Activated CD8-positive, alpha-beta memory T cell treated with anti-CD3 and anti-CD28 coated beads, Interleukin-2, amount 50 U/mL, for 1 hour (primary cell): ENCODE data around the gene SMTNL2.

Experiments
- DNase-seq: peaks from one replicate; pipeline ENCODE4 v3.0.0-alpha.2; 2020; ENCODE audit errors: extremely low read depth

SMTNL2 gene

DNA sequence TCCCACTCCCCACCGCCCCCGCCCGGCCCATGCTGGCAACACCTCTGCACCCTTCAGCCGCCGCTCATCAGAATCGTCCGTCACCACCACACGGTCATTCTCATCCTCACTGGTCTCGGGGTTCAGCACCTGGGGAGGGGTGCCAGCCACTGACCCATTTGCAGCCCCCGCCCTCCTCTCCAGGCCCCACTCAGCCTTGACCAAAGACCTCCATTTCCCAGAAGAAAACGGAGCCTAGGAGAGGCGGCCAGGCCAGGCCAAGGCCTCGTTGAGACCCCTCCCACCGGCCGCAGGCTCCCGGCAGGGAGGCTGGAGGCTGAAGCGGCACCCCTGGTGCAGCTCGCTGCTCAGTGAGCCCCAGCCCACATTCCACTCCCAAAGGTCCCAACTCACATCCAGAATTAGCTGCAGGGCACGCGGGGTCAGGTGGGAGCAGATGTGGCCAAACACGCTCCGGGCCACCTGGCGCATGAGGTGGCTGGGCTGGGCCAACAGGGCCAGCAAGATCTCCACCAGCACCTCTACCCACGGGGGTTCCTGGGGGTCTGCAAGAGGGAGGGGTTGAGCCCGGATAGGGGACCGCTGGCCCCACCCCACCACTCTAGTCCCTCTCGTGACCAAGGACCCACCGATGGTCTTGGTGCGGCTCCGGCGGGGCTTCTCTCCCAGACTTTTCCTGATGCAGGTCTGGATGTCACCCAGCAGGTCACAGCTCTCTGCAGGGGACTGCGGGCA is 38.9 kb upstream of the SMTNL2 start:
- no peak for DNase-seq

DNA sequence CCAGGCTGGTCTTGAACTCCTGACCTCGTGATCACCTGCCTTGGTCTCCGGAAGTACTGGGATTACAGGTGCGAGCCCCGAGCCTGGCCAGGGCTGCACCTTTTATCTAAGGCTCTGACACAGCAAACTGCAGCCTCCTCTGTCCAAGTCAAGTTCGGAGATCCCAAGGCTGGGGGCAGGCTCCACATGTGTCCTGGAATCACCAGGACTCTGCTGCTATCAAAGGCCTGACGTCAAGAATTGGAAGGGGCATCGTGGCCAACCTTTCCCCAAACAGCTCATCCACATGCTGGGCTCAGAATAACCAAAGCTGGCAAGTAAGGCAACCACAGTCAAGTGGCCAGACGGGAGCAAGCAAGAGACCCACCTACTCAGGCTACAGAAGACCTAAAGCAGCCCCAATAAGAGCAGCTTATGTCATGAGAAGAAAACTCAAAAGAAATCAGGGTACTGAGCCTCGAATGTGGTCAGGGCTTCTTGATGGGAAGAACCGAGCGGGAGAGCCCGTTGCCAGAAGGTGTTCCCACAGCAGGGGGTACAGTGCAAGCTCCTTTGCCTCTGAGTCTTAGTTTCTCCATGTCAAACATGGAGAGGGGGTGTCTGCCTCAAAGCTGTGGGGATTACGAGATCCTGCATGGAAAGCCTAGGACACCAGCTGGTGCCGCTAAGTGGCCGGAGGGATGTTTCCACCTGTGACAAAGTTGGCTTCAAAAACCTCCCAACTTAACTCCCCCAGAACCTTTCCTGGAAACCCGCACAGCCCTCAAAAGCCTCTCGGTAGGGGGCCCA is 37.0 kb upstream of the SMTNL2 start:
- DNase-seq: no peak

DNA sequence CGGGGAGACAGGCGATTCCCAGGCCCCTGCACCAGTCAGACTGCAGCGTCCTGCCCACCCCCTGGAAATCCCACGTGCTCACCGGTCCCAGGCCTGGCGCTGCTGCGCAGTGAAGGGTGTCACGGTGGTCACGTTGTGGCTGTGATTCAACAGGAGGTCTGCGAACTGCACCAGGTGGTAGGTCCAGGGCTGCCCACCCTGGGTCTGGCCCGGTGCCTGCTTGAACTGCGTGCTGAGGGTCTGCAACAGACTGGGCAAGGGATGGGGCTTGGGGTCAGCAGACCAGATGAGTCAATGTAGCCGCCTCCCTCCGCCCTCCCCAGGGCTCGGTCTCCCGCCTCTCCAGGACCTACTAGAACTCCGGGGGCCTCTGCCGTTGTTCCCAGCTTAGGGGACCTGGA is 36.3 kb upstream of the SMTNL2 start:
- DNase-seq: no peak

DNA sequence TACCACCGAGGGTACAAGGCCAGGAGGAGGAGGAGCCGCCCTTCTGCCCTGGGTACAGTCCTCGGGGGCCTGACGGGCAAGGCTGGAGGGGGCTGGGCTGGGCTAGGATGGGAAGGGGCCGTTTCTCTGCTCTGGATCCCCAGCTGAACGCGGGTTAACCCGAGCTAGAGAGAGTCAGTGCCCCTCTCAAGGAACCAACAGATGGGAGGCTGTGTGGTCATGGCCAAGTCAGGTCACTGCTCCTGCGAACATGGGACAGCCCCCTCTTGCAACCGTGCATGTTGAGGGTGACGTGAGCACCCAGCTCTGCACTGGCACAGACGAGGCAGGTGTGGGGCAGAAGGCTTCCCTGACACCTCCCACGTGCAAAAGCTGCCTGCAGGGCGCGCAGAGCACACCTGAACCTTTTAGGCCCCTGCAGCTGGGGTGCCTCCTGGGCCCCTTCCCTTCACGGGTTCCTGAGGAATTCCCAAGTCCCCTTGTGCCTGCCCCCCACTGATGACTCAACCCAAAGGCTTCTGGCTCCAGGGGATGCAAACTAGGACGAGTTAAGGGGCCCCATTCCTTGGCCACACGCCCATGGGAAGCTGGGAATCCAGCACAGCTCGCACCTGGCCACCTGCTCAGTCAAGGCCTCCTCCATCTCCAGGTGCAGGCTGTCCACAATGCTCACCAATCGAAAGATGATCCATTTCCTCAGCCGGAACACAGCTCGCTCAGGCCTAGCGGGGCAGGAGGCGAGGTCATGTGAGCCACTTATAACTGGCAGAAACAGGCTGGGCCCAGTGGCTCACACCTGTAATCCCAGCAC is 35.4 kb upstream of the SMTNL2 start:
- DNase-seq: no peak

DNA sequence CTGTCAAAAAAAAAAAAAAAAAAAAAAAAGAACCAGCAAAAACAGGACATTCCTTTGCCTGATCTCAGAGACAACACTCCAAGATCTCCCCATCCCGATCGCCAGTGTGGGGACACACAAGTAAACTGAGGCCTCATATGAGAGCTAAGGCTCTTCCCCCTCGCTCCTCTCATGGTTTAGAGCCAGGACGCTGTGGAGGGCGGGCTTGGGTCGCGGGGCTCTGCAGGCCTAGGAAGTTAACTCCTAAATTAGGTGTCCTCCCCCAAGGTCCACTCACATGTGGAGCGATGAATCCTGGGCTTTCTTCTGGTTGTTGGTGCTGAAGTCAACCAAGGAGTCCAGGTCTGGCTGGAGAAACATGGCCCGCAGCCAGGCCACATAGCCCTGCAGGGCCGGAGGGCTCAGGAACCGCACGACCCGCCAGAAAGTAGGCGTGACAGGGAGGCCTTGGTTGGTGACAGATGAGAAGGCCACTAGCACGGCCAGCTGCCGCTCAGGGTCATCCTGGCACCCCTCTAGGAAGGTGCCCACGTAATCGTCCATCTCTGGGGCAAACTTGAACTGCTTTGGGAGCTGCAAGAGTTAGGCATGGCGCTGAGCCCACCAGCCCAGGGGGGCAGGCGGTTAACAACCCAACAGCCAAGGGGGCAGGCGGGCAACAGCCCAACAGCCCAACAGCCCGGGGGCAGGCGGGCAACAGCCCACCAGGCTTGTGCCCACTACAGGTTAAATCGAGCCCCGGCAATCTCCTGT is 34.4 kb upstream of the SMTNL2 start:
- no peak for DNase-seq

DNA sequence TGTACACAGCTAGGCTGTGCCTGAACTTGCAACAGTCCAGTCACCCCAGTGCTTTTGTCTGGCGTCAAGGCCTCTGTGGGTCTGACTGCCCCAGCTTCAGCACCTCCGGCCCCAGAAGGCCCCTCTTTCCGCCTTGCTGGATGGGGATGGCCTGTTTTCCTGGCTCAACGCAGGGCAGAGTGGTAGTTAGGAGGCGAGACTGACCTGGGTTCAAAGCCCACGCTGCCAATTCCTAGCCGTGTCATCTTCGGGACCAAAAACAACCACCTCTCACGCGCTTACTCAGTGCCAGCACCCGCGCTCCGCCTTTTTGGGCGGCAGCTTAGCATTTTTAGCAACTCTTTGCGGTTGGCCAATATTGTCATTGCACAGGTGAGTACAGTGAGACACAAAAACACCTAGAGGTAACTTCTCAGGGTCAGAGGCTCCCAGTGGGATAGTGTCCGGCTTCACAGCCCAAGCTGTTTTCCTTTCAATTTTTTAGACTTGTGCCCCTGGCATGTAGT is 33.7 kb upstream of the SMTNL2 start:
- DNase-seq: no peak

DNA sequence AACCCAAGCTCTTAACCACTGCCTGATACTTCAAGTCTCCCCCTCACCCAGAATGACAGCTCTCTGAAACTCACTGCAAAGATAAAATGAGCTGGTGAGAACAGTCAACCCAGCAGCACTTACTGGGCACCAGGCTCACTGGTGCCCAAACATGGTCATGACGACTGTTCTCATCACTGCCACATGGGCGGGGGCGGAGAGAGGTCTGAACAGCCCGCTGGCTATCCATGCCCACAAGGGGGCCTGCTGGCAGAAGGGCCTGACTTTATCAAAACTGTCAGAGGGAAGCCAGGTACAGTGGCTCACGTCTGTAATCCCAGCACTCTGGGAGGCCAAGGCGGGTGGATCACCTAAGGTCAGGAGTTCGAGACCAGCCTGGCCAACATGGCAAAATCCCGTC is 33.2 kb upstream of the SMTNL2 start:
- no peak for DNase-seq

DNA sequence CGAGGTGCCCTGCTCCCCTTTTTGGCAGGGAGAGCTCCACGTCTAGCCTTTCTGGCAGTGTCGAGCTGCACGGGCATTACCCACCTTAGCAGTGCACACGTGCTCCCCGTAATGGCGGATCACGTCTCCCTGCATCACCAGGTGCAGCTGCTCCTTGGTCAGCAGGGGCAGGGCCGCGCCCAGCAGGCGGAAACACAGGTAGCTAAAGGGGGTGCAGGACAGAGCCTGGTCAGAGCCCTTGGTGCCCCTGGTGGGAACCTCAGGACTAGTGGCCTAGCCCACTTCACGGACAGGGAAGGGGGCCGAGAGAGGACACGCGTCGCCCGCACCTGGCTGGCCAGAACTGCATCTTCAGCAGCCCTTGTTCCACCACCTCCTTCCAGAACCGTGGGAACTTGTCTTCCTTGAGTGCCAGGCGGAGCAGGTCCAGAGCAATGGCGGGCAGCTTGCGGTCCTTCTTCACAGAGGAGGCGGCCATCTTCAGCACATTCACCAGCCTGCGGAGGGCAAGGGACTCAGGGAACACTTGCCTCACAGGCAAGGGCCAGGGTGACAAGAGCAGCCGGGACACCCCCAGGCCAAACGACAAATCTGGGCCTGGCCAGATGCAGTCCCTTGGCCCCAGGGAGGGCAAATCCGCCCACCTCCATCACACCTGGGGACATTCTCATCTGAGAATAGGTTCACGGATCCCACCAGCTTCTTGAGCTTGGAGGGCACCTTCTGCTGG is 32.4 kb upstream of the SMTNL2 start:
- DNase-seq: no peak

DNA sequence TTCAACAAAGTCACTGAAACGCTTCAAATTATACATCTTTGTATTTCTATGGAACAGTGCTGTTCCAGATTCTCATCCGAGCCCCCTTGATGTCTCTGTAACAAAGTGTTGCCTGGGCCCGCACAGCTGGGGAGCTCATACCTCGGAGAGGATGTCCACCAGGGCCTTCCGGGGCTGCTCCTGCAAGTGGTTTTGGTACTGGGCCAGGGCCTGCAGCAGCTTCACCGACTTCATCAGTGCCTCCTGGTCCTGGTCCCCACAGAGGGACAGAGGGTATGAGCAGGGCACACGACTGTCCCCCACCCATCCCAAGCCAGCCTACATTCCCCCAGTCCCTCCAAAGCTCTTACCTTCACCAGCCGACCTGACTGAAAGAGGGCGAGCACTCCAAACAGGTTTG is 30.7 kb upstream of the SMTNL2 start:
- DNase-seq: no peak

DNA sequence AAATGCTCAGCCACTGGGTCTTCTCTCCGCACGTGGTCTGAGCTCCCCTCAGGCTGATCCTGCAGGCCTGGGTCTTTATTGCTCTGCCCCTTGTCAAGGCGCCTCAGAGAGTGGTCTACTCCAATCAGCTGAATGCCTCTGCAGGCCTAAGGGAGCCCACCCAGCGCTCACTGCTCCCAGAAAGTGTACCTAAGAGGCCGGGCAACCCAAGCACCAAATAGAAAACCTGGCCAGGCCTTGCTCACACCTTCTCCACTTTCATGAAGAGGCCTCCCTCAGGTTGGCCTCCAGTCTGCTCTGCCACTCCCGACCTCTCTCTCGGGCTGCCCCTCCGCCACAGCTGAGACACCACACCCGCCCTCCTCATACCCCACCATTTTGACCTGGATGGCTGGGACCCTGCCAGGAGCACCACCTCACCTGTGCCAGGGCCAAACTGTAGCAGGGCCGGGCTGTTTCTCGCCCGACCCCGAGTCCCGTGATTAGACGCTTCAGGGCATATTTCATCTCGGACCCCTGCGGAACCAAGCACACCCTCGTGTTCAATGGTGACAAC is 29.8 kb upstream of the SMTNL2 start:
- no peak for DNase-seq

DNA sequence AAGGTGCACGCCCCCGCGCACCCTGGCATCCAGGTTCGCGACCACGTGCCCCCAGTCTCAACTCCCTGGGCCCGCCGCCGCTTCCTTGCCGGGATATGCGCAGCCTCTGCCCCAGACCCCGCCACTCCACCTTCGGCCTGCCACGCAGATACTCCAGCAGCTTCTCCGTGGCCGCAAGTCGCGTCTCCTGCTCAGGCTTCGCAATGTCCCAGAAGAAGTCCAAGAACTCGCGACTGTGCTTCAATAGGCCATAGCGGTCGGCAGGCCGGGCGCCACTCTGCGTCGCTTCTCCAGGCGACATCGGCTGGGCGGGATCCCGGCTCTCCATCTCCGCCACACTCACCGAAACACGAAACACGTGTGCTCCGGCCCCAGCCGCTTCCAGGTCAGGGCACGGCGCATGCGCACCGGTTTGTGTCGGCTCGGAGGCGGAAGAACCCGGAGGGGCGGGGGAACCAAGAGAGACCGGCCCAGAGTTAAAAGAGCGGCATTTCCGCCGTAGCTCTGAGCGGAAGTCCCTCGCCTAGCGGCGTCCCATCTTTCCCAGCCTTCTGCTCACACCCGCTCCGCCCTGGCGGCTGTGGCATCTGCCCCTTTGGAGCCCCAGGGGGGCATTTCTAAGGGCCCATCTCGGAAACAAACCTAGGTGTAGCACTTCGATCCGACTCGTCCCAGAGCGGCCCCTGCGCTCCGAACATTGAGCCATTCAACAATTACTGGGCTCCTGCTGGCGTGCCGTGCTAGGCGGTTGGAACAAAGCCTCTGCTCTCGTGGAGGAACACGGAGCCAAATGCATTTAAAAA is 29.1 kb upstream of the SMTNL2 start, which contains the start of gene MYBBP1A:
TSS of gene MYBBP1A (minus strand) at position 388 of the 803 bp plus-strand sequence. CDS start at position 328, 60 bp downstream.
- peak; percentile 93 for DNase-seq

DNA sequence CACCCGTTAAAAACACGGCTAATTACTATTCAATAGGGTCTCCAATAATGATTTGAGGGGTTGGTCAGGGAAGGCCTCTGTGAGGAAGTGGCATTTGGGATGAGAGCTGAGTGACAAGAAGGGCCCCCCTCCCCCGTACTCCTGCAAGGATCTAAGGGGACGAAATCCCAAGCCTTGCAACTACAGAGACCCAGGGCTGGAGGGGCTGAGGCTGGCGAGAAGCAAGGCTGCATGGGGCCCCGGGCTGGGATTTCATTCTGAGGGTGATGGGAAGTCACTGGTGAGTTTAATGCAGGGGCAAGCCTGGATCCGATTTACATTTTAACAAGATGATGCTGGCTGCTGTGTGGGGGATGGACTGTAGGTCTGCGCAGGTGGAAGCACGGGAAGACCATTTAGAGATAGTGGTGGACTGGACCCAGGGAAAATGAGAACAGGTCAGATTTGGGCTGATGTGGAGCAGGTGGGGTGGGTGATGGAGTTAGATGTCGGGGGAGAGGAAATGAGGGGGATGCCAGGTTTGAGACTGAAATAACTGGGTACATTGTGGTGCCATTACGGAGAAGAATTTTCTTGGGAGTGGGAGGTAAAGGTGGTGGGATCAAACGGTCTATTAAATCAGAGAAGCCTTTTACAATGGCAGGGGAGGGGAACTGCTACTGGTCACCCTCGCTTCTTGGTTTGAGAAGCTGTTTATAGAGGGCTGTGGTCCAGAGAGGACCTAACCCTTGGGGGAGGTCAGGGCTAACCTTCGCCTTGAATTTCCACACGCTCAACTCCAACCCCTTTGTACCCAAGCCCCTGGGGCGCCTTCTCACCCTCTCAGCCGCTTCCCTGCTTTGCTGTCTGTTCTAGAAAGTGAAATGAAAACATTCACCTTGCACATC is 28.2 kb upstream of the SMTNL2 start:
- no peak for DNase-seq

DNA sequence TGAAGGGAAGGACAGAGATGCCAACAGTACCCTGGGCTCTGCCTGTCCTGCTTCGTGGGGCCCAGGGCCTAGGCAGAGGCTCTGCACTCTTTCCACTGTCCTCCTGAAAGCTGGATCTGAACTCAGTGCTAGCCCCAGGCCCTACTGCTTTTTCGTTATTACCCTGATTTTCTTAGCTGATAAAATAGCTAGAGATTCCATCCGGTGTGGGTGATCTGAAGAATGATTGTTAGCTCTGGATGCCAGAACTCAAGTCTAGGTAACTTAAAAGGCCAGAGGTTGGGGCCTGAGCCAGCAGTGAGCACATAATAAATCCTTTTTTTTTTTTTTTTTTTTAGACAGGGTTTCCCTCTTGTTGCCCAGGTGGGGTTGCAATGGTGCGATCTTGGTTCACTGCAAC is 27.3 kb upstream of the SMTNL2 start:
- DNase-seq: no peak

DNA sequence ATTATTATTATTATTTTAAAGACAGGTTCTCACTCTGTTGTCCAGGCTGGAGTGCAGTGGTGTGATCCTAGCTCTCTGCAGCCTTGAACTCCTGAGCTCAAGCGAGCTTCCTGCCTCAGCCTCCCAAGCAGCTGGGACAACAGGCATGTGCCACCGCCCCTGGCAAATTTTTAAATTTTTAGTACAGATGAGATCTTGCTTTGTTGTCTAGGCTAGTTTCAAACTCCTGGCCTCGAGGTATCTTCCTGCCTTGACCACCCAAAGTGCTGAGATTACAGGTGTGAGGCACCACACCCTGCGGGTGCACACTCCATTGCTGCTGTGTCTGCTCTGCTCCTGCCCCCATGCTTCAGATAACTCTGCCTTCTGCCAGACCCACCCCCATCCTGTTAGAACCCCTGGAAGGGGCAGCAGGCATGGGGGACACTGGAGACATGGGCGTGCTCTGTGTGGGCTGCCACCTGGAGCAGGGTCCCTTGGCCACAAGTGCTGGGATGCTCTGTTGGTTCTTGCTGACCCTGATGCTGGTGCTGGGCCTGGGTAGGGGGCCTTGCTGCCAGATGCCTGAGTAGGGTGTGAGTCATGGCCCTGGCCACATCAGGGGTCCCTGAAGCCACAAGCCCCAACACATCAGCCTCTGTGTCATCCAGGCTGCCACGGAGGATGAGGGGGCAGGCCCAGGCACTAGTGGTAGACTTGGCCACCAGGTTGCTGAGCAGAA is 26.5 kb upstream of the SMTNL2 start:
- DNase-seq: no peak

DNA sequence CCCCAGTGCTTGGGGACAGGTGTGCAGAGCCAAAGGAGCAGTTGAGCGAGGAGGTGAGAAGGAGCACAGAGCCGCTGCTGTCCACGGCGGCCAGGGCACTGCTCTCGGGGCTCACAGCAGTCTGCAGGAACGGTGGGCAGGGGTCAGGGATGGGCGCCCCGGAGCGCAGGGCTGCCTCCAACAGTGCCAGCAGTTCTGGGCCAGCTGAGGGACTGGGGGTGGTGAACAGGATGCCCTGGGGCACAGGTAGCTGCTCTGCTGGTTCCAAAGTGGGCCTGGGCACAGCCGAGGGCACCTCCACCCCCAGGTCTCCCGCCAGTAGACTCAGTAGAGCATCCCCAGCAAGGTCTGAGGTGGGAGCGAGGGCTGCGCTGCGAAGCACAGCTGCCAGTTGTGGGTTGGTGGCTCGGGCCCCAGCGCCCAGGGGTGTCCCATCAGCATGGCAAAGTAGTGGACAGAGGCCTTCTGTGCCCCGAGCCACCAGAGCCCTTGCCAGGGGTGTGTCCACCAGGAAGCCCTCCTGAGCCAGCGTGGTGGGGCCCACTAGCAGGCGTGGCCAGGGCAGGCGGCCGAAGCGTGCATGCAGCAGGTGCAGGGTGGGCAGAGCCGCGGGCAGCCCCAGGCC is 25.9 kb upstream of the SMTNL2 start:
- DNase-seq: no peak

DNA sequence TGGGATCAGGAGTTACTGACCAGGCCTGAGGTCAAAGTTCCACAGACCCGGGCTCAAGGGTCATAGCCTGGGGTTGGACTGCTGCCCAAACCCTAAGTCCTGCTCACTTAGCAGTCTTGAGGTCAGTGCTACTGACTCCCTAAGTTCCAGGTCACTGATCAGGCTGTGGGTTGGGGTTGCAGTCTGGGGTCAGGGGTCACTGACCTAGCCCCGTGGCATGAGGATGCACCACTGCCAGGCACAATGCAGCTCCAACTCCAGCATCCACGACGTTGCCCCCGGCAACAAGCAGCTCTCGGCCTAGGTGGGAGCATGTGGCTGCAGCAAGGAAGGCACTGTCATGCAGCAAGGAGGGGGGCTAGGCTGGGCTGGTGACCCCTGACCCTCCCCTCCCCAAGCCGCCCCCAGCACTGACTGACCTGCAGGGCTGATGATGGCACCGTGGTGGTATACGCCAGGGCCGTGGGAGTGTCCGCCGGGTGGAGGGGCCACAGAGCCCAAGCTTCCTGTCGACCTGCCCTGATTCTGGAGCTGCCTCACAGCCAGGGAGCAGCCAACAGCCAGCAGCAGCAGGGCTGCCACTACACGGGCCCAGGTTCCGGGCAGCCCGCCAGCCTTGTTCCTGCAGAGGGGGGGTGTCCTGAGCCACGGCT is 25.1 kb upstream of the SMTNL2 start:
- DNase-seq: no peak

DNA sequence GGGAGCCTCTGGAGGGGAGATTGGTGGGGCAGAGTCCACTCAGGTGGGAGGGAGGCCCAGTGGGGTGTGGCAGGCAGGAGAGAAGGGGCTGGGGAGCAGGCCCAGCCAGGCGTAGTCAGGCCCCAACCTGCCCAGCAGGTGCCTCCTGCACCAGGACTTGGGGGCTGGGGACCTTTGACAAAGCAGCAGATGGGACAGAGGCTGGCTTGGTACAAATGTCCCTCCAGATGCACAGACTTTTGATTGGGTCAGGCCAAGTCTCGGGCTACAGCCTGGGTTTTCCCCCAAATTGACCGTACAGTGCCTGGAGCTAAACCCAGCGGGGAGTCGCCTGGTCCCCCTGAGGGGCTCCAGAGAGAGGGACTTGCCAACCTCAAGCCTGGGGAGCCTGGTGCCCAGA is 24.4 kb upstream of the SMTNL2 start:
- DNase-seq: no peak
